Endothelial cell of umbilical vein (primary cell): Measurements from ENCODE around the gene MPLKIP. TPM values are rescaled to one million over a fixed set of nuclear protein-coding genes. Genes with fewer than 3 reads are reported as not detected.
"Not testable (repeated sequence)": the region's sequence is repeated elsewhere in the genome, so short reads cannot be mapped to it uniquely, and the experiment has no call there.

Source experiments
- BruUV-seq: library from RNA; stranded (reverse); fragments of 400-500 nt; replicated peaks from 2 replicates; lab custom pipeline; 2021; lab: Mats Ljungman, UMichigan
- CTCF ChIA-PET: fragments of 300-600, 350-600 bp; sonication (Branson Sonifier 250); formaldehyde crosslinking; loops from one replicate; lab custom pipeline; 2021; ENCODE audit warnings: antibody characterized with exemption, inconsistent platforms; lab: Charles Lee
- POLR2A ChIA-PET: fragments of 300-600, 350-600 bp; sonication (Branson Sonifier 250); formaldehyde crosslinking; loops from one replicate; lab custom pipeline; 2021; ENCODE audit warnings: antibody characterized with exemption, inconsistent platforms; lab: Charles Lee
- DNase-seq: peaks from one replicate; pipeline ENCODE4 v3.0.0-alpha.2; 2011; ENCODE audit warnings: low read depth, low spot score
- FAIRE-seq: peaks from 2 replicates; lab custom pipeline; 2011; peaks lifted over from hg19 to GRCh38; lab: Jason Lieb, UNC
- H2AFZ ChIP-seq: 2 replicates; pipeline ENCODE4 v1.6.0; 2012; ENCODE audit warnings: low read depth, low read length, control low read depth, inconsistent platforms
- H3K27ac ChIP-seq: 2 replicates; pipeline ENCODE4 v1.5.1; 2011; ENCODE audit warnings: low read depth, mild to moderate bottlenecking, control low read depth, low read length, moderate library complexity; ENCODE audit not compliant: insufficient read depth
- H3K27me3 ChIP-seq, 2 experiments: 2 replicates each; pipeline versions ENCODE4 v1.6.0 to v1.6.1; 2011; ENCODE audit warnings: low read length in 2 of 2, mixed read lengths in 1 of 2; ENCODE audit not compliant: control insufficient read depth in 2 of 2, insufficient read depth in 2 of 2
- H3K36me3 ChIP-seq, 2 experiments: 2 replicates in 1 of 2; 3 replicates in 1 of 2; pipeline ENCODE4 v1.5.1; 2011; ENCODE audit warnings: low read length in 2 of 2, mild to moderate bottlenecking in 1 of 2, moderate library complexity in 1 of 2; ENCODE audit not compliant: control insufficient read depth in 2 of 2, insufficient read depth in 2 of 2; ENCODE audit errors: extremely low read depth in 1 of 2
- H3K4me1 ChIP-seq: 3 replicates; pipeline ENCODE4 v1.5.1; 2011; ENCODE audit warnings: mild to moderate bottlenecking, low read length; ENCODE audit not compliant: control insufficient read depth, insufficient read depth; ENCODE audit errors: extremely low read depth
- H3K4me2 ChIP-seq: 2 replicates; pipeline ENCODE4 v1.6.1; 2011; ENCODE audit warnings: low read length, control low read depth, mixed read lengths; ENCODE audit not compliant: insufficient read depth
- H3K4me3 ChIP-seq, 3 experiments: fragments of 200-600 bp in 1 of 3; sonication (generic), shearing (Covaris generic) in 1 of 3; replicated peaks in 1 of 3; 2 replicates each; pipeline ENCODE4 v1.5.1; 2011 to 2016; ENCODE audit warnings: control low read depth in 3 of 3, low read length in 3 of 3, mild to moderate bottlenecking in 2 of 3, inconsistent platforms in 1 of 3, low read depth in 1 of 3, moderate library complexity in 1 of 3; ENCODE audit not compliant: insufficient read depth in 1 of 3
- H3K79me2 ChIP-seq: 2 replicates; pipeline ENCODE4 v1.6.0; 2012; ENCODE audit warnings: low read length, inconsistent platforms; ENCODE audit not compliant: control insufficient read depth, insufficient read depth
- H3K9ac ChIP-seq: replicated peaks from 2 replicates; pipeline ENCODE3; 2011; ENCODE audit warnings: low read length, control low read depth; ENCODE audit not compliant: insufficient read depth; ENCODE audit errors: extremely low read depth
- H3K9me1 ChIP-seq: replicated peaks from 3 replicates; pipeline ENCODE4 v1.6.0; 2011; ENCODE audit warnings: mild to moderate bottlenecking, low read length; ENCODE audit not compliant: control insufficient read depth, insufficient read depth; ENCODE audit errors: extremely low read depth
- H3K9me3 ChIP-seq: replicated peaks from 2 replicates; pipeline ENCODE4 v1.5.1; 2012; ENCODE audit warnings: low read length, inconsistent platforms; ENCODE audit not compliant: control insufficient read depth, insufficient read depth
- H4K20me1 ChIP-seq: replicated peaks from 2 replicates; pipeline ENCODE3; 2011; ENCODE audit warnings: mild to moderate bottlenecking, low read length; ENCODE audit not compliant: control insufficient read depth, insufficient read depth; ENCODE audit errors: extremely low read depth
- CTCF ChIP-seq, 2 donors: IDR thresholded peaks; 1 replicate in 1 of 2; 2 replicates in 1 of 2; pipeline ENCODE4 v1.5.1; 2011; ENCODE audit warnings: low read length in 2 of 2, mild to moderate bottlenecking in 2 of 2, moderate library complexity in 2 of 2, control low read depth in 1 of 2, inconsistent platforms in 1 of 2, low read depth in 1 of 2; ENCODE audit not compliant: insufficient read depth in 1 of 2; ENCODE audit errors: extremely low read depth in 1 of 2
- EZH2 ChIP-seq: IDR thresholded peaks from 2 replicates; pipeline ENCODE4 v1.6.1; 2012; ENCODE audit warnings: borderline replicate concordance, low read depth, mild to moderate bottlenecking, moderate library complexity, low read length, inconsistent platforms; ENCODE audit not compliant: severe bottlenecking
- FOS ChIP-seq: IDR thresholded peaks from 2 replicates; pipeline ENCODE4 v1.6.1; 2011; ENCODE audit warnings: mild to moderate bottlenecking, low read length, moderate library complexity, borderline replicate concordance; ENCODE audit not compliant: insufficient read depth
- GATA2 ChIP-seq: IDR thresholded peaks from 2 replicates; pipeline ENCODE4 v1.7.0; 2011; ENCODE audit warnings: low read depth, mild to moderate bottlenecking, moderate library complexity, mixed read lengths, low read length; ENCODE audit not compliant: insufficient read length, insufficient read depth
- JUN ChIP-seq: IDR thresholded peaks from 2 replicates; pipeline ENCODE4 v1.6.1; 2011; ENCODE audit warnings: borderline replicate concordance, low read depth; ENCODE audit not compliant: insufficient read length, insufficient read depth
- MAX ChIP-seq: IDR thresholded peaks from 2 replicates; pipeline ENCODE4 v1.6.1; 2011; ENCODE audit not compliant: insufficient read depth, insufficient read length
- MYC ChIP-seq: IDR thresholded peaks from one replicate; pipeline ENCODE4 v1.6.1; 2011; ENCODE audit warnings: mild to moderate bottlenecking, low read depth, low read length
- POLR2A ChIP-seq: IDR thresholded peaks from 2 replicates; pipeline ENCODE4 v1.6.1; 2012; ENCODE audit warnings: low read depth, mild to moderate bottlenecking, control low read depth, low read length
- POLR2AphosphoS5 ChIP-seq: IDR thresholded peaks from 2 replicates; pipeline ENCODE4 v1.6.1; 2012; ENCODE audit warnings: low read depth, mild to moderate bottlenecking, control low read depth, low read length, moderate library complexity; ENCODE audit not compliant: insufficient read depth
- dilution Hi-C: fragments of 300-500 bp; cut with MboI; formaldehyde crosslinking; loops from one replicate; pipeline ENCODE4 v1.15.0; 2019; ENCODE audit warnings: low sequenced_read_pairs; ENCODE audit not compliant: extremely low pct_ligation_motif_present
- intact Hi-C: fragments of 100-400 bp; cut with micrococcal nuclease; formaldehyde crosslinking; loops from one replicate; pipeline ENCODE4 v1.10.0; 2022
- polyA plus RNA-seq, 4 experiments: library from polyadenylated mRNA; depleted of rRNA in 3 of 4; stranded (reverse) in 3 of 4; unstranded in 1 of 4; fragments of >200 nt; gene quantifications; 2 replicates each; pipeline versions ENCODE4 v1.2.1 to v1.2.3, GENCODE V29; 2011 to 2012; ENCODE audit warnings: missing spikeins in 1 of 4
- total RNA-seq: library from RNA; stranded (reverse); gene quantifications from 2 replicates; pipeline ENCODE4 v1.2.3, GENCODE V29; 2021

MPLKIP gene
- total and polyA plus RNA-seq, 2 donors (not counting 3 experiments of a cell fraction or from before 2014, with no cell fraction given): 40.9 to 56.4 TPM

GRCh38 chr7:40148671-40149070 is 14.2 kb upstream of the MPLKIP start:
- CTCF ChIA-PET: no interaction called here

DNA sequence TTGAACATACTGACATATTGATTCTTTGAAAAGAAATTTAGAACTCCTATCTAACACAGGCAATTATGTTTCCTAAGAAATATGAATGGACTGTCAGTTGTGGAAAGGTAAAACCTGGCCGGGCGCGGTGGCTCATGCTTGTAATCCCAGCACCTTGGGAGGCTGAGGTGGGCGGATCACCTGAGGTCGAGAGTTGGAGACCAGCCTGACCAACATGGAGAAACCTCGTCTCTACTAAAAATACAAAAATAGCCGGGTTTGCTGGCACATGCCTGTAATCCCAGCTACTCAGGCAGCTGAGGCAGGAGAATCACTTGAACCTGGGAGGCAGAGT is 13.8 kb upstream of the MPLKIP start:
- H3K4me3 ChIP-seq, dilution Hi-C loops, H3K36me3 ChIP-seq, H3K4me2 ChIP-seq, H3K9ac ChIP-seq, H3K9me3 ChIP-seq, H3K27me3 ChIP-seq, DNase-seq, BruUV-seq, H3K79me2 ChIP-seq, H4K20me1 ChIP-seq, intact Hi-C loops, H3K9me1 ChIP-seq, H3K4me1 ChIP-seq, H3K27ac ChIP-seq, H2AFZ ChIP-seq, FAIRE-seq, POLR2A ChIA-PET, CTCF ChIA-PET: not testable (repeated sequence)

More at GRCh38 chr7:40148671-40149070, 14.2 kb upstream of the MPLKIP start:
- no TSS peak for BruUV-seq
- H3K4me1 ChIP-seq: no peaks in the 10 kb centered on the region
- intact Hi-C loops: no loop called here
- H3K9me3 ChIP-seq: no peaks in the 10 kb centered on the region
- H3K4me2 ChIP-seq: no peak overlapping the region
- TF ChIP-seq GATA2 (no peak), POLR2A (no peak), MYC (no peak), EZH2 (no peak), CTCF (IDR thresholded peaks at IDR 0.05; ENCODE audit: extremely low read depth in 1 of 2, insufficient read depth in 1 of 2, low read depth in 1 of 2, low read length in 2 of 2) (no peak), MAX (no peak), POLR2AphosphoS5 (no peak), FOS (no peak), JUN (no peak)
- no peak overlapping the region for H3K9ac ChIP-seq
- H3K27ac ChIP-seq: no peak overlapping the region
- no peaks in the 10 kb centered on the region for H3K36me3 ChIP-seq
- dilution Hi-C loops: no loop called here
- no peaks in the 10 kb centered on the region for H3K79me2 ChIP-seq
- H3K9me1 ChIP-seq: no peaks in the 10 kb centered on the region
- H3K27me3 ChIP-seq: no peaks in the 10 kb centered on the region
- no peak overlapping the region for H3K4me3 ChIP-seq
- no peak for FAIRE-seq
- H4K20me1 ChIP-seq: no peaks in the 10 kb centered on the region
- no peak for DNase-seq
- H2AFZ ChIP-seq: no peak overlapping the region
- POLR2A ChIA-PET: no interaction called here
